Measurements from ENCODE around the gene TMEM131. TPM values are rescaled to one million over a fixed set of nuclear protein-coding genes. Genes with fewer than 3 reads are reported as not detected.

TMEM131 gene
- total and polyA plus RNA-seq, 2 of the 8 experiments (the other 6 are each of a cell fraction or from before 2014, with no cell fraction given) = 9.7 to 22.9 TPM

GRCh38 chr2:97736185-97736584 lies 259.6 kb downstream of the TMEM131 start (continued):
- TF ChIP-seq CBX5 (IDR thresholded peaks at IDR 0.05; ENCODE audit: low read depth, low read length) = no peak
- no peak for TF ChIP-seq RXRA (IDR thresholded peaks at IDR 0.05; ENCODE audit: insufficient read depth, low read depth, low read length)
- no peak for TF ChIP-seq TAF7 (optimal IDR thresholded peaks at IDR 0.05; ENCODE audit: borderline replicate concordance, low read depth, low read length)
- no peak for TF ChIP-seq SIX5 (IDR thresholded peaks at IDR 0.05; ENCODE audit: low read depth, low read length)

Data from H1 (cell line).